HG03103 (cell line): ENCODE data around the gene SGCA.

ENCODE experiments used
- ATAC-seq: cut with Tn5 transposase; IDR thresholded peaks from one replicate; pipeline ENCODE4 v1.9.1; 2021; ENCODE audit warnings: low read depth; ENCODE audit not compliant: unreplicated experiment

The SGCA gene

GRCh38 chr17:50180620-50181019 is 14.8 kb downstream of the SGCA start:
- no peak for ATAC-seq

DNA sequence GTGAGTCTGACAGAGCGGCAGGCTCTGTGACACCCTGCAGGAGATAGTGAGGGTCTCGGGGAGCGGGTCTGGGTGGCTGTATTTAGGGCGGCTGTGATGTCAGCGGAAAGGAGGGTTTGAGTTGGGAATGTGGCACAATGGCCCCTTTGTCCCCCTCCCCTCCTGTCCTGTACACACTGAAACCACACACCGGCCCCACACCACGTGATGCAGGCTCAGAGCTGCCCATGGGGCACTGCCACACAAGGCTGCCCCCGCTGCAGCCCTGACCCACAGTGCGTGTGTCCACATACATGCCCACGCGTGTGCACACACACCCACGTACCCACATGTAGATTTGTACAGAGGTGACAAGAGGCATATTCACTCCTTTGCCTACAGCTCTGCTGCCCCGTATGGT is 15.3 kb downstream of the SGCA start:
- ATAC-seq = no peak

- no peak for ATAC-seq
Observed at GRCh38 chr17:50181591-50182560, 16.1 kb downstream of the SGCA start.

DNA sequence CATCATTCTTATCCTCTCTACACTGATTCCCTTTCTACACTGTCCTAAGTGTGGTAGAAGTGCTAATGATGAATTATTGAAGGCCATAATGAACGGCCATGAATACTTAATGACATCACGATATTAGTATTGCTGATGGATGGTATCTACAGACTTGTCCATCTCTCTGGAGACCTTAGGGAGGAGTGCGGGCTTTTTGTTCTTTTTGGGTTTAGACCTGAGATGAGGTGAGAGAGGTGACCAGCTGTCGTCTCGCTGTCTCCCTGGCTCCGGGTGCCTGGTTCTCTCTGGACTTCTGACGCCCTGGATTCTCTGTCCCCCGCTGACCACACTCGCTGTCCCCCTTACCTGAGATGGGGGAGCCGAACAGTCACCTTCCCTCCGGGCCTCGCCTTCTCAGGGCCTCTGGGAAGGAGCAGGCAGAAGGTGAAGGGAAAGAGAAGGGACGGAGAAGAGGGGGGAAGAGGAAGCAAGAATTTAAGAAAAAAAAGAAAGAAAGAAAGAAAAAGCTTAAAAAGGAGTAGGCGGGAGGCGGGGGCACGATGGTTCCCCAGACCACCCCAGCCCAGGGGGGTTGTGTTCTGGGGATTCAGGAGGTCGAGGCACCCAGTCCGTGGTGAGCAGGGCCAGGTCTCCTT is 17.1 kb downstream of the SGCA start:
- no peak for ATAC-seq

- ATAC-seq = no peak
Observed at GRCh38 chr17:50183421-50183994, 17.7 kb downstream of the SGCA start.

DNA sequence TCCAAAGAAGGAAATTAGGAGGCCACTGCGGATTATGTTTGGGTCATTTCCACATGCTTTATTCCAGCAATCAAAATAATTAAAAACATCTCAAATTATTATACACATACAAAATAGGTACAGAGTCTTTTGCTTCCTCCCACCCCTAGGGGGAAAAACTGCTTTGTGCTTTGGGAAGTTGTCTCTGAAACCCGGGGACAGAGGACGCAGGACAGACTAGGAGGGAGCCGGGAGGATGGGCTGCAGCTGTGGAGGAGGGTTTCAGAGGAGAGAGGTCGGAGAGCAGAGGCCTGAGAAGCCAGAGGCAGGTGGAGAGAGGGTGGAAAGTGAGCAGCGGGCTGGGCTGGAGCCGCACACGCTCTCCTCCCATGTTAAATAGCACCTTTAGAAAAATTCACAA is 18.3 kb downstream of the SGCA start:
- no peak for ATAC-seq

DNA sequence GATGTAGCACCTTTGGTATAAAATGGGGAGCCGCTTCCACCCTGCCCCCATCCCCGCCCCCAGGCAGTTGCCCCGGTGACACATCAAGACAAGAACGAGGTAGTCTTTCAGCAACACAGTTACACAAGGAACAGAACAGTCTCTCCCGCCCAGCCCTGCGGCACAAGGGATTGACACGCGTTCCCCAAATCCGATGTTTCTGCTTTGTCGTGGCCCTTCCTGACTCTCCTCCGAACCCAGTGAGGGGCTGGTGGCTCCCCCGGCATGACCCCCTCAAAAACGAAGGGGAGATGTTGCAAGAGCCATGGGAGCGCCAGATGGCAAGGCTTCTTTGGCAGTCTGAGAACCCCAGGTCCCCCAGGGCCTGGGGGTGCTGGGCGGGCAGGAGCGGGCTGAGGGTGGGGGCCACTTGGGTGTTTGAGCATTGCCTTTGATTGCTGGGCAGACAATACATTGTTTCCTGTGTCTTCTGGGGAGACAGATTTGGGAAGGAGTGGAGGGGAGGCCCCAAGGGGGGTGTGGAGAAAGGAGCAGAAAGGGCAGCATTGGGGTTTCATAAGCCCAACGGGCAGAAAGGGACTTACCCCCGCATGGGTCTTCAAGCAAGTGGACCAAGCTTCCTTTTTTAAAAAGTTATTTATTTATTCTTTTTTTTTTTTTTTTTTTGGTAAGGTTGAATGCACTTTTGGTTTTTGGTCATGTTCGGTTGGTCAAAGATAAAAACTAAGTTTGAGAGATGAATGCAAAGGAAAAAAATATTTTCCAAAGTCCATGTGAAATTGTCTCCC is 19.0 kb downstream of the SGCA start:
- no peak for ATAC-seq

- no peak for ATAC-seq
Observed at GRCh38 chr17:50185631-50186471, 20.0 kb downstream of the SGCA start.

GRCh38 chr17:50186661-50187393 is 21.0 kb downstream of the SGCA start:
- no peak for ATAC-seq

DNA sequence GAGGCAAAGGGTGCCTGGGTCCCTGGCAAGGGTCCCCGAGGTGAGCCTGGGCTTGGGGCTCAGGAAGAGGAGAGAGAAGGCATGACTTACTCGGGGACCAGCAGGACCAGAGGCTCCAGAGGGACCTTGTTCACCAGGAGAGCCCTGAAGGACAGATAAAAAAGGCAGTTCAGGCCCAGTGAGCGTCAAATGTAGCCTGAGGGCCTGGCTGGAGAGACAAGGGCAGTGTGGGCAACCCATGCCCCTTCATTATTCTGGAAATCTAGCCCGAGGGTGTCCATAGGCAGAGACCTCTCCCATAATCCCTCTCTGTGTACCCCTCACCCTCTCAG is 21.6 kb downstream of the SGCA start:
- no peak for ATAC-seq

DNA sequence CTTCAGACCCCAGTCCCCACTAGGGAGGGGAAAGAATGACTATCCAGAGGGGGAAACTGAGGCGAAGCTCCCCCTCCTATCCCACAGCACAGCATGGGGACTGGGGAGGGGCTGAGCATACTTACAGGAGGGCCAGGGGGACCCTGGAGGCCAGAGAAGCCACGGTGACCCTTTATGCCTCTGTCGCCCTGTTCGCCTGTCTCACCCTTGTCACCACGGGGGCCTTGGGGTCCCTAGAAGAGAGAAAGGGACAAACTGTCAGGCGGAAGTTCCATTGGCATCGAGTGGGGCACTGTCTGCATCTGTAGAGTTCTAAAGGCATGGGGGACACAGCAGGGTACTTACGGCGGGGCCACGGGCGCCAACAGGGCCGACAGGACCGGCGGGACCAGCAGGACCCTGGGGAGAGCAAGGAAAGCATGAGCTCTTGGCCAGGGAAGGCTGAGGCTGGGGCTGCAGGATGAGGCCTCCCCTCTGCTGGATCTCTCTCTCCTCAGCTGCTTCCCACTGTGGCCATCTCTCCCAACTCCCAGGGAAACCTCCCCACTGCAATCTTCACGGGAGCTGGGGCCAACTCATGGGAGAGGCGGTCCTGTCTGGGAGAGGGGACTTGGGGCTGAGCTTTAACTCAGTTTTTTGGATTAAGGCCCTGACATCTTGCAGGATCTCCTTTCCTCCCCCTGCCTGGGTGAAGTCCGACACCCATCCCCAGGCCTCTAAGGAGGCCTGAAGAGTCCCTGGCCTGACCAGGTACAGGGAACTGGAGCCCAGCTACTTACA is 22.1 kb downstream of the SGCA start:
- no peak for ATAC-seq

GRCh38 chr17:50188531-50188920 is 22.7 kb downstream of the SGCA start:
- ATAC-seq = no peak

DNA sequence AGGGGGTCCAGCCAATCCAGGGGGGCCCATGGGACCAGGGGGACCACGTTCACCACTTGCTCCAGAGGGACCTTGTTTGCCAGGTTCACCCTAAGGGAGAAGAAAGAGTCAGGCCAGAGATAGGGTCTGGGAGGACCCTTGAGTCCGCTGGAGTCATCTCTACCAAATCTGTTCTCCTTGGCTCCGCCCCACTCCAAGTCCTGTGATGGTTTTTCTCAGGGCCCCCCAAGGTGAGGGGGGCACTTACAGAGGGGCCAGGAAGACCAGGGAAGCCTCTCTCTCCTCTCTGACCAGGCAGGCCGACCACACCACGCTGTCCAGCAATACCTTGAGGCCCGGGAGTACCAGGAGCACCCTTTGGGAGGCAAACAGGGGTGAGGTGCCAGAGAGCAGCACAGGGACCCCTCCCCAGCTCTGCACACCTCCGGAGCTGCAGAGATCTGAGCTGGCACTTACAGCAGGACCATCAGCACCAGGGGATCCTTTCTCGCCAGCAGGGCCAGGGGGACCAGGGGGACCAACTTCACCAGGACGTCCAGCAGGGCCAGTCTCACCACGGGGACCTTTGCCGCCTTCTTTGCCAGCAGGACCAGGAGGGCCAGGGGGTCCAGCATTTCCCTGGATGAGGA is 23.2 kb downstream of the SGCA start:
- ATAC-seq = no peak

GRCh38 chr17:50189550-50190292 is 23.9 kb downstream of the SGCA start:
- ATAC-seq = no peak

GRCh38 chr17:50190293-50190602 is 24.4 kb downstream of the SGCA start:
- no peak for ATAC-seq

DNA sequence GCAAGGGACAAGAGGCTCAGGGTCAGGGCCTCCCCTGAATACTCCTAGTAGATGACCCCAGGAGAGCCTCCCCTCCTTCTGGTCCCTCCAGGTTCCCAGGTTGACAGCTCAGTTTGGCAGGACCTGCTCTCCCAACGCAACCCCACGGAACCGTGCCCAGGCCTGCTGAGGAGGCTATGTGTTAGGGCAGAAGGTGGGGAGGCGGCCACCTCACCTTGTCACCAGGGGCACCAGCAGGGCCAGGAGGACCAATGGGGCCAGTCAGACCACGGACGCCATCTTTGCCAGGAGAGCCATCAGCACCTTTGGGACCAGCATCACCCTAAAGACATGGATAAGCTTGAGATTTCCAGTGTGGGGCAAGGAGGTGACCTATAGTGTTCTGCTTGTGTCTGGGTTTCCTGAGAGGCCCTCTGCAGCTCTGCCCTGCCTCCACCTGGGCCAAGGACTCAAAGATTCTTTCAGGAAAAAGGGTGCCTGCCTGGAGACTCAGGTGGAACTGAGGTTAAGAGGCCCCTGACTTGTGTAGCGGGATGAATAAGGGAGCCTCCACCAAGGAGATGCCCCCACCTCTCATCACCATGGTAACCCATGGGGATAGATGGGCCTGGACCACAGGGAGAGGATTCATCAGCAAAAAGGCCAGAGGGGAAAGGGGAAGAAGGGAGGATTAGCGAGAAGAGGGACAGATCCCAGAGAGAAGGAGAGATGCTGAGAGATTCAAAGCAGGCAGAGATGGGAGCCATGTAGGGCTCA is 25.0 kb downstream of the SGCA start:
- no peak for ATAC-seq
